ENCODE results near the gene IER2.

DNA sequence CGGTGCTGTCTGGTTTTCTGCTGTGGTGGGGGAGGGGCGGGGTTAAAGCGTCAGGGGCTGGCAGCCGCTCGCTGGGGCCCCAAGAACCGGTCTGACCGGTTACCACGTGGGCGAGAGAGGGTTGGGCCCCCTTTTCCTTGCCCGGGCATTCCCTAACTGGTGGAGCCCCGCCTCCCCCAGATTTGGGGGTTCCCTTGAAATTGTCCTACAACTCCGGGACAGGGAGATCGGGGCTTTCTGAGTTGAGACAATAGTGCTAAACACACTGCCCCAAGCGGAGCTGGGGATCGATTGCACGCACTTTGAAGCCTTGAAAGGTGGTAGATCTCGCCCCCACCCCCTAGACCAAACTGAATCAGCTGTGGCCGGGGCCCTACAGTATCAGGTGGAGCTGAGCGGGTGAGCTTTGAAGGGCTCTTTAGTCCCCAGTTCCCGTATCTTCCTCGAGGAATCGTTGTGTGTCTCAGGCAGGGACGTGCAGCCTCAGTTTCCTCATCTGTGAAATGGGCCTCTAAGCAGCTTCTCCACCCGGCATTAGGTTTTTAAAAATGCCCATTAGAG is 4.8 kb downstream of the IER2 start:
- TF ChIP-seq, protein P1, sequence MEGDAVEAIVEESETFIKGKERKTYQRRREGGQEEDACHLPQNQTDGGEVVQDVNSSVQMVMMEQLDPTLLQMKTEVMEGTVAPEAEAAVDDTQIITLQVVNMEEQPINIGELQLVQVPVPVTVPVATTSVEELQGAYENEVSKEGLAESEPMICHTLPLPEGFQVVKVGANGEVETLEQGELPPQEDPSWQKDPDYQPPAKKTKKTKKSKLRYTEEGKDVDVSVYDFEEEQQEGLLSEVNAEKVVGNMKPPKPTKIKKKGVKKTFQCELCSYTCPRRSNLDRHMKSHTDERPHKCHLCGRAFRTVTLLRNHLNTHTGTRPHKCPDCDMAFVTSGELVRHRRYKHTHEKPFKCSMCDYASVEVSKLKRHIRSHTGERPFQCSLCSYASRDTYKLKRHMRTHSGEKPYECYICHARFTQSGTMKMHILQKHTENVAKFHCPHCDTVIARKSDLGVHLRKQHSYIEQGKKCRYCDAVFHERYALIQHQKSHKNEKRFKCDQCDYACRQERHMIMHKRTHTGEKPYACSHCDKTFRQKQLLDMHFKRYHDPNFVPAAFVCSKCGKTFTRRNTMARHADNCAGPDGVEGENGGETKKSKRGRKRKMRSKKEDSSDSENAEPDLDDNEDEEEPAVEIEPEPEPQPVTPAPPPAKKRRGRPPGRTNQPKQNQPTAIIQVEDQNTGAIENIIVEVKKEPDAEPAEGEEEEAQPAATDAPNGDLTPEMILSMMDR (IDR thresholded peaks at IDR 0.05): no peak
- no peak for TF ChIP-seq POLR2A (IDR thresholded peaks at IDR 0.05)

All from testis (tissue), 2 donors.